Thyroid gland (tissue), 4 donors: ENCODE measurements around the gene PRKCH.

Experiments
- POLR2A ChIP-seq, 2 donors: fragments of 450-650 bp; IDR thresholded peaks; one replicate each; pipeline ENCODE4 v1.6.1; 2017; ENCODE audit warnings: antibody characterized with exemption in 2 of 2, mild to moderate bottlenecking in 2 of 2, moderate library complexity in 1 of 2
- TF ChIP-seq, protein P1 (sequence below), 6 experiments: fragments of 200-600 bp in 3 of 6; fragments of 450-650 bp in 3 of 6; sonication (generic) in 3 of 6; IDR thresholded peaks; one replicate each; pipeline ENCODE4 v1.5.1; 2016 to 2019; ENCODE audit warnings: antibody characterized with exemption in 6 of 6, mild to moderate bottlenecking in 2 of 6, inconsistent platforms in 1 of 6, moderate library complexity in 1 of 6

GRCh38 chr14:61429316-61429715, 107.9 kb downstream of the PRKCH start:
- no peak for TF ChIP-seq POLR2A (IDR thresholded peaks at IDR 0.05)
- TF ChIP-seq, protein P1, sequence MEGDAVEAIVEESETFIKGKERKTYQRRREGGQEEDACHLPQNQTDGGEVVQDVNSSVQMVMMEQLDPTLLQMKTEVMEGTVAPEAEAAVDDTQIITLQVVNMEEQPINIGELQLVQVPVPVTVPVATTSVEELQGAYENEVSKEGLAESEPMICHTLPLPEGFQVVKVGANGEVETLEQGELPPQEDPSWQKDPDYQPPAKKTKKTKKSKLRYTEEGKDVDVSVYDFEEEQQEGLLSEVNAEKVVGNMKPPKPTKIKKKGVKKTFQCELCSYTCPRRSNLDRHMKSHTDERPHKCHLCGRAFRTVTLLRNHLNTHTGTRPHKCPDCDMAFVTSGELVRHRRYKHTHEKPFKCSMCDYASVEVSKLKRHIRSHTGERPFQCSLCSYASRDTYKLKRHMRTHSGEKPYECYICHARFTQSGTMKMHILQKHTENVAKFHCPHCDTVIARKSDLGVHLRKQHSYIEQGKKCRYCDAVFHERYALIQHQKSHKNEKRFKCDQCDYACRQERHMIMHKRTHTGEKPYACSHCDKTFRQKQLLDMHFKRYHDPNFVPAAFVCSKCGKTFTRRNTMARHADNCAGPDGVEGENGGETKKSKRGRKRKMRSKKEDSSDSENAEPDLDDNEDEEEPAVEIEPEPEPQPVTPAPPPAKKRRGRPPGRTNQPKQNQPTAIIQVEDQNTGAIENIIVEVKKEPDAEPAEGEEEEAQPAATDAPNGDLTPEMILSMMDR (IDR thresholded peaks at IDR 0.05): no peak
